Esophagus squamous epithelium (tissue), 5 donors: ENCODE measurements around the gene LIG1. TPM values are rescaled to one million over a fixed set of nuclear protein-coding genes. Genes with fewer than 3 reads are reported as not detected.

ENCODE experiments used
- DNase-seq: peaks from one replicate; lab custom pipeline; 2025; lab: John Stamatoyannopoulos, UW
- H3K27ac ChIP-seq, 4 donors: fragments of 200-600 bp; sonication (generic); one replicate each; pipeline ENCODE4 v1.5.1; 2016 to 2019; ENCODE audit warnings: mild to moderate bottlenecking in 1 of 4
- H3K27me3 ChIP-seq, 4 donors: fragments of 200-600 bp; sonication (generic); 1 replicate in 3 of 4; 2 replicates in 1 of 4; pipeline versions ENCODE4 v1.5.1 to v1.6.0; 2017 to 2021; ENCODE audit warnings: antibody characterized with exemption in 1 of 4
- H3K36me3 ChIP-seq, 3 donors: fragments of 200-600 bp; sonication (generic); one replicate each; pipeline ENCODE4 v1.5.1; 2016 to 2019
- H3K4me1 ChIP-seq, 3 donors: fragments of 200-600 bp; sonication (generic); one replicate each; pipeline ENCODE4 v1.5.1; 2017 to 2019
- H3K4me3 ChIP-seq, 4 donors: fragments of 200-600 bp; sonication (generic); 1 replicate in 3 of 4; 2 replicates in 1 of 4; pipeline ENCODE4 v1.5.1; 2016 to 2019; ENCODE audit warnings: mild to moderate bottlenecking in 2 of 4, moderate library complexity in 1 of 4
- H3K9me3 ChIP-seq, 3 donors: fragments of 200-600 bp; sonication (generic); one replicate each; pipeline ENCODE4 v1.5.1; 2016 to 2019
- POLR2A ChIP-seq, 4 donors: fragments of 450-650 bp; IDR thresholded peaks; one replicate each; pipeline ENCODE4 v1.6.1; 2017; ENCODE audit warnings: antibody characterized with exemption in 4 of 4, mild to moderate bottlenecking in 4 of 4, moderate library complexity in 3 of 4
- WGBS, 2 donors: methylation state at CpG; one replicate each; pipeline ENCODE4 v1.1.5; 2018; 5-methylcytosine and 5-hydroxymethylcytosine counted together
- intact Hi-C: fragments of 100-400 bp; cut with DNase I; formaldehyde crosslinking; loops from one replicate; pipeline ENCODE4 v1.15.0; 2022
- total RNA-seq, 4 donors: library from RNA; depleted of rRNA; stranded (reverse); fragments of >200 nt; gene quantifications; one replicate each; pipeline ENCODE4 v1.1.0, GENCODE V29; 2016
- TF ChIP-seq, protein P1 (sequence below), 6 experiments: fragments of 450-650 bp in 4 of 6; fragments of 200-600 bp in 2 of 6; sonication (generic) in 2 of 6; IDR thresholded peaks; one replicate each; pipeline ENCODE4 v1.5.1; 2016 to 2019; ENCODE audit warnings: antibody characterized with exemption in 6 of 6, mild to moderate bottlenecking in 4 of 6, moderate library complexity in 4 of 6
- donor health status: DM: yes; HTN: yes; CAD: no.

The LIG1 gene
- total RNA-seq, result 10 to 100 TPM; 25.7 to 44.3 (median 31.1) TPM

DNA sequence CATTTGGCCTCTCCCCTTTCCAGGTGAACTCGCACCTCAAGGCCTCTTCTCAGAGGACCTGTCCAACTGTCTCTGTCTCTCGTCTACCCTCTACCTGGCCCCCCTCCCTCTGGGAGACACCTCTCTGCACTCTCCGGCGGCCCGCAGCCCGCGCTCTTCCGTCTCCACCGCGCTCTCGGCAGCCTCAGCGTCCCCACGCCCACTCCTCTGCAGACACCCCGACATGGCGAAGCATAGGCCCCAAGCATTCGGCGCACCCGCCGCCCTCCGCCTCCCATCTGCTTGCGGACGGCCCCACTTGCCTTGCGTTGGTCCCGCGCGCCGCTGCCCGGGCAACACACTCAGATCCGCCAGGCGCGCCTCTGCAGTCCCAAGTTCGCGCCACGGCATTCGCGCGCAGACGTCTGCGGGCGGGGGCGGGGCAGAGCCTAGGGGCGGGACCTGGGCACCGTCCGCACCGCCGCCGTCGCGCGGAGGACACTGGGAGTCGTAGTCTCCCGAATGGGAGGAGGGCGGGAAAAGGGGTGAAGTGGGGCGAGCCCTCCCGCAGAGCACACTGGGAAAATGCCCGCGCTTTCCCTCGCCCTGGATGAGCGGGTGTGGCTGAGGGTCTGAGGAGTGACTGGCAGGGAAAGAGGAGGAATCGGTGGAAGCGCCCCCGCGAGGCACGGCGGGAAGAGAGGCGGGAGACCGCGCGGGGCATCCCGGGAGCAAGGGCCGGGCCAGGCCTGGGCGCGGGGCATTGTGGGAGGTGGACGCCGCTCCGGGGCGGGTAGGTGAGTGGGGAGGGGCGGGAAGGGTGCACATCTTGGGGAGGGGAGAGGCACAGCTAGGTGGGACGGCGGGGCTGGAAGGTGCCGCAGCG, at the start of gene LIG1, which contains the start of gene ZSWIM9:
LIG1 (minus strand) TSS at position 406 of the 865 bp plus-strand sequence. CDS start 4,778 bp downstream, outside the sequence.
ZSWIM9 (plus strand) TSS at position 742 of the 865 bp plus-strand sequence. CDS start 1,123 bp downstream, outside the sequence.
- Histone ChIP-seq H3K4me3 (peak within 1 kb of the TSS; percentile 71 to 93 (median 89)), H3K36me3 (peaks cover 0 to 34% (median 10%) of the 10 kb centered on the region in 3 donors), H3K4me1 (peaks cover 3 to 25% (median 6%) of the 10 kb centered on the region in 3 donors), H3K27ac (peak within 1 kb of the TSS; percentile 92 to 99 (median 94)), H3K27me3 (no peaks in the 10 kb centered on the region), H3K9me3 (no peaks in the 10 kb centered on the region)
- peak; percentile 84 for DNase-seq
- WGBS, 2 donors, result 0% methylated on average over 3 to 15 of the region's 82 CpGs
- TF ChIP-seq, protein P1, sequence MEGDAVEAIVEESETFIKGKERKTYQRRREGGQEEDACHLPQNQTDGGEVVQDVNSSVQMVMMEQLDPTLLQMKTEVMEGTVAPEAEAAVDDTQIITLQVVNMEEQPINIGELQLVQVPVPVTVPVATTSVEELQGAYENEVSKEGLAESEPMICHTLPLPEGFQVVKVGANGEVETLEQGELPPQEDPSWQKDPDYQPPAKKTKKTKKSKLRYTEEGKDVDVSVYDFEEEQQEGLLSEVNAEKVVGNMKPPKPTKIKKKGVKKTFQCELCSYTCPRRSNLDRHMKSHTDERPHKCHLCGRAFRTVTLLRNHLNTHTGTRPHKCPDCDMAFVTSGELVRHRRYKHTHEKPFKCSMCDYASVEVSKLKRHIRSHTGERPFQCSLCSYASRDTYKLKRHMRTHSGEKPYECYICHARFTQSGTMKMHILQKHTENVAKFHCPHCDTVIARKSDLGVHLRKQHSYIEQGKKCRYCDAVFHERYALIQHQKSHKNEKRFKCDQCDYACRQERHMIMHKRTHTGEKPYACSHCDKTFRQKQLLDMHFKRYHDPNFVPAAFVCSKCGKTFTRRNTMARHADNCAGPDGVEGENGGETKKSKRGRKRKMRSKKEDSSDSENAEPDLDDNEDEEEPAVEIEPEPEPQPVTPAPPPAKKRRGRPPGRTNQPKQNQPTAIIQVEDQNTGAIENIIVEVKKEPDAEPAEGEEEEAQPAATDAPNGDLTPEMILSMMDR (IDR thresholded peaks at IDR 0.05), result peak in 1 of 6 experiments; percentile 58
- peak in 1 of 4 donors; percentile 32 for TF ChIP-seq POLR2A (IDR thresholded peaks at IDR 0.05)
- intact Hi-C loops, result no loop called here

DNA sequence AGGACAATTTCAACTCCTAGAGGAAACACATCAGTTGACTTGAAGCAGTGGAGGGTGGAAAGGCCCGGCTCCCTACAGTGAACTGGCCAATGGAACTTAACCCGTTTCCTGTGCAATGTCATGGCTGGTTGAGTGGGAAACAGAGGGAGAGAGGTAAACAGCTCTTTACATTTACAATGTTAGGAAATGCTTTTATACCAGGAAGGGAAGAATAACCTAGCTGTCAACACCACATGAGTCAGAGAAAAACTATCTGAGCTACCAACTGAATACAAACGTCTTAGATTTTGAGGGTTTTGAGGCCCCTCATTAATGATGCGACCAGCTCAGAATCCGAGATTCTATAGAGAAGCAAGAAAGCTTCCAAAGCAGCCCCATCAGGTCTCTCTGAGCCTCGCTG, 48.9 kb upstream of the LIG1 start:
- no peak for DNase-seq
- no peak for TF ChIP-seq POLR2A (IDR thresholded peaks at IDR 0.05)
- TF ChIP-seq, protein P1 (IDR thresholded peaks at IDR 0.05), result no peak
- no peak overlapping the region for H3K4me3 ChIP-seq
- WGBS, 2 donors, result 40 to 86% methylated on average over 1 to 4 of the region's 6 CpGs
- no peak overlapping the region for H3K27ac ChIP-seq
- no peaks in the 10 kb centered on the region for H3K27me3 ChIP-seq
- H3K9me3 ChIP-seq, result no peaks in the 10 kb centered on the region
- H3K36me3 ChIP-seq, result peaks cover 0 to 57% (median 0%) of the 10 kb centered on the region in 3 donors
- H3K4me1 ChIP-seq, result no peaks in the 10 kb centered on the region
- intact Hi-C loops, result no loop called here

DNA sequence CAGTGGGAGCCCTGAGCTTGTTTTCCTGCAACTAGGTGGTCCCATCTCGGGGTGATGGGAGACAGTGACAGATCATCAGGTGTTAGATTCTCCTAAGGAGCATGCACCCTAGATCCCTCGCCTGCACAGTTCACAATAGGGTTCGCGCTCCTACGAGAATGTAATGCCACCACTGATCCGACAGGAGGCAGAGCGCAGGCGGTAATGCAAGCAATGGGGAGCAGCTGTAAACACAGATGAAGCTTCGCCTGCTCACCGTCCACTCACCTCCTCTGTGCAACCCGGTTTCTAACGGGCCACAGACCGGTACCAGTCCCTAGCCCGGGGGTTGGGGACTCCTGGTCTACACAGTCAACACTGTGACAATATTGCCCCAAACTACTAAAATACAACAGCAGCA, 46.8 kb upstream of the LIG1 start:
- Histone ChIP-seq H3K4me3 (no peak overlapping the region), H3K4me1 (no peaks in the 10 kb centered on the region), H3K27ac (no peak overlapping the region), H3K36me3 (peaks cover 0 to 68% (median 0%) of the 10 kb centered on the region in 3 donors), H3K27me3 (no peaks in the 10 kb centered on the region), H3K9me3 (no peaks in the 10 kb centered on the region)
- intact Hi-C loops, result no loop called here
- WGBS, 2 donors, result 78 to 90% methylated on average over 12 to 14 of the region's 14 CpGs
- DNase-seq, result no peak
- TF ChIP-seq, protein P1 (IDR thresholded peaks at IDR 0.05), result no peak
- no peak for TF ChIP-seq POLR2A (IDR thresholded peaks at IDR 0.05)

DNA sequence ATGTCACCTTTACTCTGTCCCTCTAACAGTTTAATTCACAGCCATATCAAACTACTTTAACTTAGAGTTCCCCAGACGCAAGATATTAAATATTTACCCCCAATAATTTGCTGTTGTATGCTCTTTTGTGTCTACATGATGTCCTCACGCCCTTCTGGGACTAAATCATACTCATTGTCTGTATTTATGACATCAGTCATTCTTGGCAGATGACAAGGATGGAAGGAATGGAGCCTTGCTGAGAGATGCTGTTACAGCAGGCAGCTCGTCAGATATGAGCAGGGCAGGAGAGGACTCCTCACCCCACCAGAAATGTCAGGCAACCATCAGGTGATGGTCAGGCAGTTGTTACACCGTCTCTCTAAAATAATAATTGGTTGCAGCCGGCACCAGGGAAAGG, 43.8 kb upstream of the LIG1 start:
- no peaks in the 10 kb centered on the region for H3K4me1 ChIP-seq
- no peak overlapping the region for H3K27ac ChIP-seq
- no peak for DNase-seq
- intact Hi-C loops, result no loop called here
- 85 to 91% methylated on average over 5 of the region's 5 CpGs for WGBS, 2 donors
- TF ChIP-seq POLR2A (IDR thresholded peaks at IDR 0.05), result no peak
- TF ChIP-seq, protein P1 (IDR thresholded peaks at IDR 0.05), result no peak
- no peaks in the 10 kb centered on the region for H3K27me3 ChIP-seq
- no peak overlapping the region for H3K4me3 ChIP-seq
- peaks cover 0 to 63% (median 0%) of the 10 kb centered on the region in 3 donors for H3K36me3 ChIP-seq
- H3K9me3 ChIP-seq, result no peaks in the 10 kb centered on the region

DNA sequence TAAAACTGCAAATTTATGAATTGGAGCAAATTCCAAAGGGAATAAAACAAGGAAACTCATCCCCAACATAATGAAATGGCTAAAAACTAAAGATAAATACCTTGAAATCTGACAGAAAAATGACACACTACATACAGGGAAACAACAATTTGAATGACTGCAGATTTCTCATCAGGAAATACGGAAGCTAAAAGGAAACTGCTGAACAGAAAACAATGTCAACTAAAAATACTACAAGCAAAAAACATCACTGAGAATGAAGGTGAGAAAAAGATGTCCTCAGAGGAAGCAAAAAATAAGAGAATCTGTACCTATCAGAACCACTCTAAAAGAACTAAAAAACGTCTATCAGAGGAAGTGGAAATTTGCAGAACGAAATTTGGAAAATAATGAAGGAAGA, 39.9 kb upstream of the LIG1 start:
- H3K4me1 ChIP-seq, result peaks cover 0 to 4% (median 2%) of the 10 kb centered on the region in 3 donors
- H3K4me3 ChIP-seq, result no peak overlapping the region
- H3K36me3 ChIP-seq, result peaks cover 0 to 39% (median 0%) of the 10 kb centered on the region in 3 donors
- no peak for DNase-seq
- H3K27me3 ChIP-seq, result no peaks in the 10 kb centered on the region
- 51 to 71% methylated on average over 3 of the region's 3 CpGs for WGBS, 2 donors
- no peak overlapping the region for H3K27ac ChIP-seq
- intact Hi-C loops, result no loop called here
- TF ChIP-seq POLR2A (IDR thresholded peaks at IDR 0.05), result no peak
- TF ChIP-seq, protein P1 (IDR thresholded peaks at IDR 0.05), result no peak
- H3K9me3 ChIP-seq, result no peaks in the 10 kb centered on the region
